Activated naive CD8-positive, alpha-beta T cell treated with anti-CD3 and anti-CD28 coated beads, Interleukin-2, amount 10 ng/mL, durations not matched to agents 7 days and 5 days (primary cell): ENCODE measurements around the gene GTPBP4. TPM values are rescaled to one million over a fixed set of nuclear protein-coding genes. Genes with fewer than 3 reads are reported as not detected.
"Not testable (repeated sequence)": the region's sequence is repeated elsewhere in the genome, so short reads cannot be mapped to it uniquely, and the experiment has no call there.

ENCODE experiments used
- ATAC-seq: fragments of 150-1000 bp; cut with Tn5 transposase; one replicate; pipeline ENCODE4 v1.10.0; 2021; ENCODE audit warnings: low read depth, moderate library complexity
- POLR2A ChIA-PET: fragments of 350-600 bp; sonication (Branson Sonifier 250); formaldehyde crosslinking; loops from one replicate; lab custom pipeline; 2021; ENCODE audit warnings: antibody characterized with exemption; lab: Charles Lee
- DNase-seq: peaks from one replicate; pipeline ENCODE4 v3.0.0; 2021
- H3K27ac Mint-ChIP-seq: one replicate; pipeline ENCODE4 v1.8.0; 2022; ENCODE audit warnings: mild to moderate bottlenecking, mixed read lengths
- H3K27me3 Mint-ChIP-seq: one replicate; pipeline ENCODE4 v1.8.0; 2022; ENCODE audit warnings: mild to moderate bottlenecking, moderate library complexity, mixed read lengths
- H3K36me3 Mint-ChIP-seq: one replicate; pipeline ENCODE4 v1.8.0; 2021; ENCODE audit warnings: mild to moderate bottlenecking, mixed read lengths
- H3K4me1 Mint-ChIP-seq: one replicate; pipeline ENCODE4 v1.8.0; 2021; ENCODE audit warnings: mixed read lengths
- H3K4me3 Mint-ChIP-seq: one replicate; pipeline ENCODE4 v1.8.0; 2022; ENCODE audit warnings: mild to moderate bottlenecking, moderate library complexity, mixed read lengths
- H3K9me3 Mint-ChIP-seq: one replicate; pipeline ENCODE4 v1.8.0; 2021; ENCODE audit warnings: mixed read lengths
- total RNA-seq, 2 experiments: library from RNA; stranded (reverse); gene quantifications; one replicate each; pipeline ENCODE4 v1.2.3, GENCODE V29; 2021

Gene GTPBP4
- total RNA-seq, 2 experiments from 2014 or later, result 58.6 to 61.1 TPM

DNA sequence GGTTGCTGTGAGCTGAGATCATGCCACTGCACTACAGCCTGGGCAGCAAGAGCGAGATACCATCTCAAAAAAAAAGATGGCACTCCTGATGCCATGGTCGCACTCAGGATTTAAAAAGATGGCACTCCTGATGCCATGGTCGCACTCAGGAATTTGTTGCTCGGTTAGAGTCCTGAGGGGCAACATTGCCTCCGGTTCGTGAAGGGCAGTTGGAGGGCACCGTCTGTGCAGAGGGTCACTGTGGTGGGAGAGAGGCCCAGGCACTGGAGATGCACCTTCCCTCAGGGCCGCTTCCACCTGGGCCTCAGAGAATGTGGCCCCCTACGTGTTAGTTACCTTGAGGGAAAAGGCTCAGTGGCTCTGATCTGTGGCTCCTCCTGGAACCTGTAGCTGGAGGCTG lies 18.3 kb downstream of the GTPBP4 start:
- DNase-seq, result no peak
- Mint-ChIP-seq H3K27me3 (no peaks in the 10 kb centered on the region), H3K9me3 (peaks cover 4% of the 10 kb centered on the region), H3K27ac (no peak overlapping the region), H3K4me1 (peaks cover 2% of the 10 kb centered on the region), H3K36me3 (peaks cover 48% of the 10 kb centered on the region), H3K4me3 (no peak overlapping the region)
- no peak for ATAC-seq
- POLR2A ChIA-PET, result no interaction called here

DNA sequence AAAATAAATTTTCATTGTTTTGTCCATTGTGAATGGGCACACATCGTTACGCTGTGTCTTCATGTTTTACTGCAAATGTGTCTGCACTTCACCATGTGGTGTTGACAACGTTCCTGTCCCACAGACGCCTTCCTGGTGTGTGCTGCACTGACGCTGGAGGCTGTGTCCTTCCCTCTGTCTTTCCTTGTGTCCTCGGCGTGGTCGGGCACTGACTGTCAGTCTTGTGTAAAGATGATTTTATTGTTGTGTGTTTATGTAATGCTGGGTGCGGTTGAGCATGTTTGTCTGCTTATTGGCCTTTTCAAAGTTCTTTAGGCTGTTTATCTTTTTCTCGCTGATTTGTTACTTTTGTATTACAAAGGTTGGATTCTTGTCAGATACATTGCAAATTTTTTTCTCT lies 19.3 kb downstream of the GTPBP4 start:
- no peaks in the 10 kb centered on the region for H3K9me3 Mint-ChIP-seq
- no peak overlapping the region for H3K4me3 Mint-ChIP-seq

DNA sequence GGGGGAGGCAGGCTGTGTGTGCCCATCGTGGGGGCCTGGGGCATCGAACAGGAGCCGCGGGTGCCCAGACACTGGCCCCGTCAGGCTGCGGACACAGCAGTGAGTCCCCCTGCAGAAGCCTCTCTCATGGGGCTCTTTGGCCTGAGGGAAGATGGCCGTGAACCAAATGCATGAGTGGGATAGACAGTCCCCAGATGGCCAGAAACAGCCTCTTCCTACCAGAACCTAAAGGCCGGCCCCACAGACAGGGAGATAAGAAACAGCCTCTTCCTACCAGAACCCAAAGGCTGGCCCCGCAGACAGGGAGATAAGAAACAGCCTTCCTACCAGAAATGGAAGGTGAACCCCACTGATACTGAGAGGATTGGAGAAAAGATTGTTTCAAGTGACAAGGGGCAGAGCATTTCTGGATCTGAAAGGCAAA lies 20.8 kb downstream of the GTPBP4 start:
- Mint-ChIP-seq H3K4me3 (no peak overlapping the region), H3K9me3 (no peaks in the 10 kb centered on the region), H3K36me3 (peaks cover 42% of the 10 kb centered on the region), H3K27ac (no peak overlapping the region), H3K4me1 (no peaks in the 10 kb centered on the region), H3K27me3 (no peaks in the 10 kb centered on the region)
- ATAC-seq, result no peak
- no peak for DNase-seq
- POLR2A ChIA-PET, result no interaction called here

More for the DNA sequence above, 19.3 kb downstream of the GTPBP4 start:
- no peak for DNase-seq
- Mint-ChIP-seq H3K36me3 (peaks cover 46% of the 10 kb centered on the region), H3K27me3 (no peaks in the 10 kb centered on the region), H3K4me1 (no peaks in the 10 kb centered on the region), H3K27ac (no peak overlapping the region)
- POLR2A ChIA-PET, result no interaction called here
- no peak for ATAC-seq

DNA sequence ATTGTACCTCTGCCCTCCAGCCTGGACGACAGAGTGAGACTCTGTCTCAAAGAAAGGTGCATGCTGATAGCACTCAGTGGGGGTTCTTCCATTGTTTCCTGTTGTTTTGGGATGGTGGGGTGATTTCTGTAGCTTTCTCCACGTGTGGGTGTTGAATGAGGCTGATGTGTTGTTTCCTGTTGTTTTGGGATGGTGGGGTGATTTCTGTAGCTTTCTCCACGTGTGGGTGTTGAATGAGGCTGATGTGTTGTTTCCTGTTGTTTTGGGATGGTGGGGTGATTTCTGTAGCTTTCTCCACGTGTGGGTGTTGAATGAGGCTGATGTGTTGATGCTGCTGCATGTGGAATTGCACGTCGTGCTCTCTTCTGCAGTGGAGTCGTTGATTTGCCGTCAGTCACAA lies 21.7 kb downstream of the GTPBP4 start:
- POLR2A ChIA-PET, H3K4me3 Mint-ChIP-seq, H3K9me3 Mint-ChIP-seq, DNase-seq, H3K4me1 Mint-ChIP-seq, H3K27ac Mint-ChIP-seq, H3K27me3 Mint-ChIP-seq, ATAC-seq: not testable (repeated sequence)
- peaks cover 45% of the 10 kb centered on the region for H3K36me3 Mint-ChIP-seq

GRCh38 chr10:1010703-1011102 lies 22.5 kb downstream of the GTPBP4 start:
- Mint-ChIP-seq H3K9me3 (no peaks in the 10 kb centered on the region), H3K4me3 (no peak overlapping the region), H3K27me3 (no peaks in the 10 kb centered on the region), H3K36me3 (peaks cover 41% of the 10 kb centered on the region), H3K4me1 (no peaks in the 10 kb centered on the region), H3K27ac (peak overlapping the region; percentile 22)
- no peak for DNase-seq
- POLR2A ChIA-PET, result no interaction called here
- no peak for ATAC-seq

GRCh38 chr10:1011696-1012095 lies 23.5 kb downstream of the GTPBP4 start:
- POLR2A ChIA-PET, result no interaction called here
- H3K4me1 Mint-ChIP-seq, result no peaks in the 10 kb centered on the region
- H3K4me3 Mint-ChIP-seq, result no peak overlapping the region
- H3K27ac Mint-ChIP-seq, result no peak overlapping the region
- H3K27me3 Mint-ChIP-seq, result no peaks in the 10 kb centered on the region
- peaks cover 37% of the 10 kb centered on the region for H3K36me3 Mint-ChIP-seq
- DNase-seq (no peak), ATAC-seq (no peak)
- no peaks in the 10 kb centered on the region for H3K9me3 Mint-ChIP-seq

DNA sequence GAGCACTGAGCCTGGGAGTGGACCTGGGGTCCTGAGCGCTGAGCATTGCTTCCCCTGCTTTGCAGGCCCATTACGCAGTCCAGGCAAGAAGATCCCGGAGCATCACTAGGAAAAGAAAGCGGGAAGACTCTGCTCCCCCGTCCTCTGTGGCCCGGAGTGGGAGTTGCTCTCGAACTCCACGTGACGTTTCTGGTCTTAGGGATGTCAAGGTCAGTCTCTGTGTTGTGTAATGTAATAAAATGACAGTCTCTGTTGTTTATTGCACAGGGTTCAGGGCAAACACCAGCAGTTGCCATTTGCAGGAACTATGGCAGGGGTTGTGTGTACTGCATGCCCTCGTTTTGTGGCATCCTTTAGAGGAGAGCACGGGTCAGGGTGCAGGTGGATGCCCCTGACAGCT lies 27.5 kb downstream of the GTPBP4 start:
- H3K27ac Mint-ChIP-seq, result no peak overlapping the region

GRCh38 chr10:1019362-1019761 lies 31.1 kb downstream of the GTPBP4 start:
- DNase-seq (no peak), ATAC-seq (no peak)
- Mint-ChIP-seq H3K4me3 (no peak overlapping the region), H3K36me3 (peaks cover 15% of the 10 kb centered on the region), H3K27me3 (no peaks in the 10 kb centered on the region), H3K4me1 (no peaks in the 10 kb centered on the region), H3K9me3 (no peaks in the 10 kb centered on the region), H3K27ac (no peak overlapping the region)
- POLR2A ChIA-PET, result interaction anchor here (0.5 kb wide), 1 partner anchor 13 kb away, joined by 3 read pairs; no protein-coding TSS in a partner anchor

More for the DNA sequence above, 27.5 kb downstream of the GTPBP4 start:
- ATAC-seq (no peak), DNase-seq (no peak)
- H3K36me3 Mint-ChIP-seq, result peaks cover 39% of the 10 kb centered on the region
- H3K4me1 Mint-ChIP-seq, result no peaks in the 10 kb centered on the region
- no peaks in the 10 kb centered on the region for H3K27me3 Mint-ChIP-seq
- no peak overlapping the region for H3K4me3 Mint-ChIP-seq
- no peaks in the 10 kb centered on the region for H3K9me3 Mint-ChIP-seq
- POLR2A ChIA-PET, result no interaction called here

DNA sequence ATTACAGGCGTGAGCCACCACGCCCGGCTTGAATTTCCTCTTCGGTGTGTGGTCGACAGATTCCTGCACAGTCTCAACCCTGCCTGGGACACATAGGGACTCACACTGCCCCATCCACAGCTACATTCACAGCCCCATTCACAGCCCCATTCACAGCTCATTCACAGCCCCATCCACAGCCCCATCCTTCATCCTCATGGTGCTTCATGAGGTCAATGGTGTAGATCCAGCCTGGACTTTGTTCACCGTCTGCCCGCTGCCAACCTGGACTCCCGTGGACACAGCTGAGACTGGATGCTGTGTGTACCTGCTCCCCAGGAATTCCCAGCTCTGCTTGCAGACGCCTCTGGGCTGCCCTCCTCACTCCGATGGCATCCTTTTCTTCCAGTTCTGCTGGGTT lies 32.2 kb downstream of the GTPBP4 start:
- POLR2A ChIA-PET, result no interaction called here
- DNase-seq (no peak), ATAC-seq (no peak)
- no peaks in the 10 kb centered on the region for H3K9me3 Mint-ChIP-seq
- H3K27ac Mint-ChIP-seq, result no peak overlapping the region
- no peaks in the 10 kb centered on the region for H3K27me3 Mint-ChIP-seq
- no peak overlapping the region for H3K4me3 Mint-ChIP-seq
- no peaks in the 10 kb centered on the region for H3K4me1 Mint-ChIP-seq
- H3K36me3 Mint-ChIP-seq, result peaks cover 13% of the 10 kb centered on the region

DNA sequence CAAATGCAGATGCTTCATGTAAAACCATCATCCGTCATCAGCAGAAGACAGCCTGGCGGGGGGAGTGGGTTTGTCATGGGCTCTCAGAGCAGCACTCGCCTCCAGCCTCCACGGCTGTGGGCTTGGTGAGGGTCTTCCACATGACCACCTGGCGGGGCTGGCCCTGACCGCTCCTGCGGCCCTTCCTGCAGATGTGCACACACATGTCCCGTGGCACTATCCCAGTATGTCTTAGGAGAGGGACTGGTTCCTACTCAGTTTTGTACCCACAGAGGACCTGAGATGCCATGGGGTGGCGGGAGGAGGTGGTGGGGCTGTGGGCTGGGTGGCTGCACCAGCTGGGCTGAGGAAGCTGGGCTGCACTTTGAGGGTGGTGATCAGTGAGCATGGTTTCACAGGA lies 32.7 kb downstream of the GTPBP4 start:
- DNase-seq (no peak), ATAC-seq (no peak)
- Mint-ChIP-seq H3K36me3 (peaks cover 13% of the 10 kb centered on the region), H3K27ac (no peak overlapping the region), H3K27me3 (no peaks in the 10 kb centered on the region), H3K4me3 (no peak overlapping the region), H3K9me3 (no peaks in the 10 kb centered on the region), H3K4me1 (no peaks in the 10 kb centered on the region)
- POLR2A ChIA-PET, result no interaction called here

GRCh38 chr10:1022413-1022812 lies 34.2 kb downstream of the GTPBP4 start:
- H3K4me1 Mint-ChIP-seq, result no peaks in the 10 kb centered on the region
- H3K36me3 Mint-ChIP-seq, result peaks cover 9% of the 10 kb centered on the region
- H3K9me3 Mint-ChIP-seq, result no peaks in the 10 kb centered on the region
- no peak overlapping the region for H3K4me3 Mint-ChIP-seq
- POLR2A ChIA-PET, result no interaction called here
- no peaks in the 10 kb centered on the region for H3K27me3 Mint-ChIP-seq
- ATAC-seq, result no peak
- DNase-seq, result no peak
- no peak overlapping the region for H3K27ac Mint-ChIP-seq

GRCh38 chr10:1024103-1024502 lies 35.9 kb downstream of the GTPBP4 start:
- POLR2A ChIA-PET, result no interaction called here
- H3K27me3 Mint-ChIP-seq, result no peaks in the 10 kb centered on the region
- ATAC-seq (no peak), DNase-seq (no peak)
- no peaks in the 10 kb centered on the region for H3K9me3 Mint-ChIP-seq
- no peak overlapping the region for H3K27ac Mint-ChIP-seq
- H3K4me3 Mint-ChIP-seq, result no peak overlapping the region
- no peaks in the 10 kb centered on the region for H3K4me1 Mint-ChIP-seq
- peaks cover 7% of the 10 kb centered on the region for H3K36me3 Mint-ChIP-seq

DNA sequence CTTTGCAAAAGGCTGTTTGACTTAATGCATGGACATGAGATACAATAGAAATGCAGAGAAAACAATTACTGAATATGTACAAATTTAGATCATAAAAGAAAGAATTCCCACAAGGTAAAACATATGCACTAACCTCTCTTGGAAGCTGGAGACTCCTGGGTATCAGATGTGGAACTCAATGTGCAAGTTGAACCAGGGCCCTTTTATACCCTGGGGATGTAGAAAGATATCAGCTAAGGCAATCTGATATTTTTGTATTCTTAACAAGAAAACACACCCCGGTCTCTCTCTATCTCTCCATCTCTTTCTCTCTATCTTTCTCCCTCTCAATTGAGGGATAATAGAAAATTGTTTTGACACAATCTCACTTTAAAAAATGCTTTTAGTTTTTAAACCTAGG lies 37.4 kb downstream of the GTPBP4 start, which contains the start of gene IDI2:
TSS of gene IDI2 (minus strand) at position 177 of the 400 bp plus-strand sequence. CDS start 1,136 bp downstream, outside the sequence.
- Mint-ChIP-seq H3K27ac (no peak within 1 kb of the TSS), H3K27me3 (no peaks in the 10 kb centered on the region), H3K4me1 (no peaks in the 10 kb centered on the region), H3K9me3 (no peaks in the 10 kb centered on the region), H3K4me3 (no peak within 1 kb of the TSS), H3K36me3 (peaks cover 2% of the 10 kb centered on the region)
- POLR2A ChIA-PET, result no interaction called here
- ATAC-seq (no peak), DNase-seq (no peak)

DNA sequence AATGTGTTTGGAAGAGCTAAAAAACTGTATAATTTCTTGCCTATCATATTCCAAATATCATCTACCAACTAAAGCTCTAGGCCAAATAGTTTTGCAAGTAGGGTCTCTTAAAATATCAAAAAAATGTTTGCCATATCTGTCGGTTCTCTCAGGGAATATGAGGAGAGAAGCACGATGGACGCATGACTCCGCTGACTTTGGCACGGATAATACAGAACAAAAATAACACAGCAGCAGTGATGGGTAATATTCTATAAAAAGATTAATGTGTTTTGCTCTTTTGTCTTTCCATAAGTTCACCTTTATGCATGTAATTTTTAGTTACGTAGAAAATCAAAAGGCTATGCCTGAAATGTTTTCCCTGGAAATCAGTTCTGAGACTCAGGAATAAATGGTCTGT lies 38.3 kb downstream of the GTPBP4 start:
- no peaks in the 10 kb centered on the region for H3K4me1 Mint-ChIP-seq
- H3K36me3 Mint-ChIP-seq, result peaks cover 1% of the 10 kb centered on the region
- POLR2A ChIA-PET, result no interaction called here
- H3K27ac Mint-ChIP-seq, result no peak overlapping the region
- ATAC-seq (no peak), DNase-seq (no peak)
- no peak overlapping the region for H3K4me3 Mint-ChIP-seq
- no peaks in the 10 kb centered on the region for H3K27me3 Mint-ChIP-seq
- no peaks in the 10 kb centered on the region for H3K9me3 Mint-ChIP-seq

- Mint-ChIP-seq H3K27ac (no peak overlapping the region), H3K27me3 (no peaks in the 10 kb centered on the region), H3K36me3 (peaks cover 1% of the 10 kb centered on the region), H3K9me3 (no peaks in the 10 kb centered on the region), H3K4me3 (no peak overlapping the region), H3K4me1 (no peaks in the 10 kb centered on the region)
- no peak for ATAC-seq
- POLR2A ChIA-PET, result interaction anchor here (0.7 kb wide), 1 partner anchor 16 kb away, joined by 4 read pairs; no protein-coding TSS in a partner anchor
- DNase-seq, result no peak
These were observed 41.6 kb downstream of the GTPBP4 start for GRCh38 chr10:1029838-1030237.
